SJCRH30 (cell line): ENCODE data around the gene WDR43. TPM values are rescaled to one million over a fixed set of nuclear protein-coding genes. Genes with fewer than 3 reads are reported as not detected.
A peak's percentile ranks its signal among the peaks of the same experiment; 100 is the strongest.

Experiments
- DNase-seq, 2 experiments: peaks; one replicate each; pipeline ENCODE4 v3.0.0-alpha.2; 2015 to 2020
- H3K27ac ChIP-seq: fragments of 250-450 bp; sonication (Bioruptor Pico); 2 replicates; pipeline ENCODE4 v1.5.1; 2020; ENCODE audit warnings: mild to moderate bottlenecking, moderate library complexity
- H3K27me3 ChIP-seq: fragments of 250-450 bp; sonication (Bioruptor Pico); 2 replicates; pipeline ENCODE4 v1.5.1; 2020; ENCODE audit warnings: mild to moderate bottlenecking, moderate library complexity
- H3K36me3 ChIP-seq: fragments of 250-450 bp; sonication (Bioruptor Pico); 2 replicates; pipeline ENCODE4 v1.5.1; 2020; ENCODE audit warnings: mild to moderate bottlenecking, moderate library complexity
- H3K4me1 ChIP-seq: fragments of 250-450 bp; sonication (Bioruptor Pico); 2 replicates; pipeline ENCODE4 v1.5.1; 2020; ENCODE audit warnings: mild to moderate bottlenecking, moderate library complexity
- H3K4me3 ChIP-seq: fragments of 250-450 bp; sonication (Bioruptor Pico); 2 replicates; pipeline ENCODE4 v1.5.1; 2020; ENCODE audit warnings: mild to moderate bottlenecking, moderate library complexity
- H3K9me3 ChIP-seq: fragments of 250-450 bp; sonication (Bioruptor Pico); replicated peaks from 2 replicates; pipeline ENCODE4 v1.5.1; 2020; ENCODE audit warnings: mild to moderate bottlenecking, moderate library complexity
- total RNA-seq: library from RNA; depleted of rRNA; stranded (reverse); fragments of >200 nt; shearing (Covaris generic); gene quantifications from 2 replicates; pipeline ENCODE4 v1.2.3, GENCODE V29; 2014

Gene WDR43
- total RNA-seq, 1 experiment from 2014 or later = 155 TPM

GRCh38 chr2:28941008-28941407, 46.5 kb downstream of the WDR43 start:
- no peak for DNase-seq
- peaks cover 90% of the 10 kb centered on the region for H3K36me3 ChIP-seq
- no peaks in the 10 kb centered on the region for H3K27me3 ChIP-seq

GRCh38 chr2:28944535-28945248, 50.2 kb downstream of the WDR43 start:
- H3K27me3 ChIP-seq = no peaks in the 10 kb centered on the region
- no peak overlapping the region for H3K4me3 ChIP-seq
- no peak for DNase-seq
- H3K36me3 ChIP-seq = peaks cover 93% of the 10 kb centered on the region
- peaks cover 6% of the 10 kb centered on the region for H3K9me3 ChIP-seq
- no peaks in the 10 kb centered on the region for H3K4me1 ChIP-seq
- H3K27ac ChIP-seq = no peak overlapping the region

More at GRCh38 chr2:28941008-28941407, 46.5 kb downstream of the WDR43 start:
- Histone ChIP-seq H3K4me1 (no peaks in the 10 kb centered on the region), H3K9me3 (no peaks in the 10 kb centered on the region), H3K27ac (no peak overlapping the region), H3K4me3 (no peak overlapping the region)

GRCh38 chr2:28948160-28948559, 53.7 kb downstream of the WDR43 start:
- no peaks in the 10 kb centered on the region for H3K27me3 ChIP-seq
- no peaks in the 10 kb centered on the region for H3K4me1 ChIP-seq
- no peak for DNase-seq
- no peak overlapping the region for H3K27ac ChIP-seq
- no peak overlapping the region for H3K4me3 ChIP-seq
- peaks cover 65% of the 10 kb centered on the region for H3K36me3 ChIP-seq
- peaks cover 6% of the 10 kb centered on the region for H3K9me3 ChIP-seq

- Histone ChIP-seq H3K9me3 (peaks cover 6% of the 10 kb centered on the region), H3K4me1 (no peaks in the 10 kb centered on the region), H3K27ac (no peak overlapping the region), H3K36me3 (peaks cover 54% of the 10 kb centered on the region), H3K27me3 (no peaks in the 10 kb centered on the region), H3K4me3 (no peak overlapping the region)
- no peak for DNase-seq
Observed at GRCh38 chr2:28949190-28949589, 54.7 kb downstream of the WDR43 start.

DNA sequence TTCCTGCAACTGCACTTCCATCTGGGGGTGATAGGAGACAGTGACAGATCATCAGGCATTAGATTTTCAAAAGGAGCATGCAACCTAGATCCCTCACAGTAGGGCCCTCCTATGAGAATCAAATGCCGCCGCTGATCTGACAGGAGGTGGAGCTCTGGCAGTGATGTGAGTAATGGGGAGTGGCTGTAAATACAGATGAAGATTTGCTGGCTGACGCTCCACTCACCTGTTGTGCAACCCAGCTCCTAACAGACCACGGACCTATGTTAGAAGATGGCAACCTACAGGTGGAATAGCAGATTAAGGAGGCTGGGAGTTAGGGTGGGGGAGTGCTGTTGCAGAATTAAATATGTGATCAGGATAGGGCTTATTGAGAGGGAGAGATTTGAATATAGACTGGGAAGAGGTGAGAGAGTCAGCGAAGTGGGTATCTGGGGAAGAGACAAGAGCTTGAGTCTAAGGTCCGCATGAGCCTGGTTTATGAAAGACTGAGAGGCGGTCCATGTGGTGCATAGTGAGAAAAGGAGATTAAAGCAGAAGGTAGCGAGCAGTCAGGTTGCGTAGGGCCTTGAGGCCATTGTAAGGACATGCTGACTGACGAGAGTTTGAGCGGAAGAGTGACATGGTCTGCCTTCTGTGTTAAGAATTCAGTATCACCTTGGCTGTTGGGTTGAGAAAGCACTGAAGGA, 55.3 kb downstream of the WDR43 start:
- Histone ChIP-seq H3K27ac (no peak overlapping the region), H3K36me3 (peaks cover 49% of the 10 kb centered on the region), H3K27me3 (no peaks in the 10 kb centered on the region), H3K4me1 (no peaks in the 10 kb centered on the region), H3K9me3 (peaks cover 6% of the 10 kb centered on the region), H3K4me3 (no peak overlapping the region)
- DNase-seq = no peak

DNA sequence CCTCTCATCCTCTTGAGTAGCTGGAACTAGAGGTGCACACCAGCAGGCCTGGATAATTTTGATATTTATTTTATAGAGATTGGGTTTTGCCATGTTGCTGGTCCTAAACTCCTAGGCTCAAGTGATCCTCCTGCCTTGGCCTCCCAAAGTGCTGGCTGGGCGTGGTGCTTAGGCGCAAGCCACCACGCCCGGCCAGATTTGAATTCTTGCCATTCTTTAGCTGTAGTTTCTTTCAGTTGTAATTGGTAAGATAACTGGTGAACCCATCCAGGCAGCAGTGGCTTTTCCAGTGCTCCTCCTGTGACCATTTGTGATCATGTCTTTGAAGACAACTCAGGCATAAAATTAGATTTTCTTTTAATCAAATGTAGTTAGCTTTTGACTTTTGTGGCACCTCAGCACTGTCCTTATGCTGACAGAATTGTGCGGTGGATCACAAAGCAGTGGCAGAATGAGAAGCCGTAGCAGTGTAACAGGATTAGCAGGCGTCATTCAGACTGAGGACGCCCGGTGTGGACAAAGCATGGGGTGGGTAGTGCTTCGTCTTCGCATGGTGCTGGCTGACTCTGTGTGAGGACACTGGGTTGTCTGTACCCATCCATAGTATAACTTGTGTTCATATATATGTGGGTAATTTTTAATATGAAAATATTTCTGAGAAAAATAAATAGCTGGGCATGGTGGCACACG, 56.6 kb downstream of the WDR43 start:
- H3K27ac ChIP-seq = no peak overlapping the region
- no peak overlapping the region for H3K4me3 ChIP-seq
- peaks cover 35% of the 10 kb centered on the region for H3K36me3 ChIP-seq
- DNase-seq = no peak
- H3K27me3 ChIP-seq = no peaks in the 10 kb centered on the region
- H3K4me1 ChIP-seq = no peaks in the 10 kb centered on the region
- peaks cover 6% of the 10 kb centered on the region for H3K9me3 ChIP-seq

DNA sequence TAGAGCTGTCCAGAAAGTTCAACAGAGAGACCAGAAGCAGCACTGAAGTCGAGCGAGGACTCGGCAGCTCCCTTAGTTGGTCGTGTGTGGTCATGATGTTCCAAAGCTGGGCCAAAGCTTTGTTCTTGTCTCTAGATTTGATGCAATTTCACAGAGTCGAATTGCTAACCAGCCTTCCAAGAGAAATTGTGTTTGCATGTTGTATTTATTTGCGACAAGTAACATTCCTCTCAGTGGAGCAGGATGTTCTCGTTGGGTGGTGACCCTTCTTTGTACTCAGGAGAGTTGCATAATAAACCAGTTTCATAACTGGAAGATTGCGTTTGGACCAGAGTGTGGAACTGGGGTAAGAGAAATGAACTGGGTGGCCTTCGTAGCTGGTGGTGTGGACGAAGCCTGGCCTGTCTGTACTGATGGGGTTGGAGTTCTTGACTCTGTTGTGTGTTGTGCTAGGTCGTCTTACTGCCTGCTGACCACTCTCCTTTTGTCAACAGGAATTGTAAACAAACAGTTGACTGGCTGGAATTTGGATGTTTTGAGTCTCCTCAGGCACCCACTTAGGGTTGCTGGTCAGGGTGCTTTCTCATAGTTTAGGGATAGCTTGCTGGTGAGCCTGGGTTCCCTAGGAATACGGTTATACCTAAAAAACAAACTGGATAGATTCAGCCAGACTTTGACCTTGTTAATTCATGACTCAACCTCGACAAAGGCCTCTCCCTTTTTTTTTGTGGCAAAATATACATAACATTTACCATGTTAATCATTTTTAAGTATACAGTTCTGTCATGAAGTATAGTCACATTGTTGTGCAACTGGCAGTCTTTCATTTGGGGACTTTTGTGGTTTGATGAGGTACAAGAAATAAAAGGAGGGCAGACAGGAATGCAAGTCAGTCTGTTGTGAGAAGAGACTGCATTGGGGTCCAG, 57.7 kb downstream of the WDR43 start:
- DNase-seq = no peak

GRCh38 chr2:28952836-28953211, 58.4 kb downstream of the WDR43 start:
- peaks cover 6% of the 10 kb centered on the region for H3K9me3 ChIP-seq
- no peak overlapping the region for H3K4me3 ChIP-seq
- peaks cover 18% of the 10 kb centered on the region for H3K36me3 ChIP-seq
- H3K4me1 ChIP-seq = no peaks in the 10 kb centered on the region
- no peak overlapping the region for H3K27ac ChIP-seq
- DNase-seq = peak in 1 of 2 experiments; percentile 31
- H3K27me3 ChIP-seq = no peaks in the 10 kb centered on the region

More for the DNA sequence above, 57.7 kb downstream of the WDR43 start:
- Histone ChIP-seq H3K27ac (no peak overlapping the region), H3K4me3 (no peak overlapping the region), H3K4me1 (no peaks in the 10 kb centered on the region), H3K36me3 (peaks cover 24% of the 10 kb centered on the region), H3K27me3 (no peaks in the 10 kb centered on the region), H3K9me3 (peaks cover 6% of the 10 kb centered on the region)

- Histone ChIP-seq H3K4me3 (no peak overlapping the region), H3K4me1 (no peaks in the 10 kb centered on the region)
- no peak for DNase-seq
Observed at GRCh38 chr2:28955467-28955866, 61.0 kb downstream of the WDR43 start.

DNA sequence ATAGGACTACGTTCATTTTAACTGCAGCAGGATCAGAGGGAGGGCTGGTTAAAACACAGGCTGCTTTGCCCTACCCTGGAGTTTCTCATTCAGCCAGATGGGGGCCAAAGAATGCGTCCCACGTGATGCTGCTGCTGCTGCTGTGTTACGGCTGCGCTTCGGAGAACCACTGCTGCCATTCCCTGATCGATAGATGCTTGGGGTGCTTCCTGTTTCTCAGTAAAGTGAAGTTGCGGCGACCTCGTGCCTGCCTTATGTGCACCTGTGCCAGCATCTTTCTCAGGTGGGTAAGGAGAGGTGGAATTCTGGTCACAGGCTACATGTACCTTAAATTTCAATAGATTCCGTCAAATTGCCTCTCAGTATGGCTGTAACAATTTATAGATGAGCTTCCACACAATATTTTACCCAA, 62.0 kb downstream of the WDR43 start:
- Histone ChIP-seq H3K4me3 (no peak overlapping the region), H3K27me3 (no peaks in the 10 kb centered on the region)
- DNase-seq = no peak

More at GRCh38 chr2:28955467-28955866, 61.0 kb downstream of the WDR43 start:
- Histone ChIP-seq H3K27me3 (no peaks in the 10 kb centered on the region), H3K9me3 (no peaks in the 10 kb centered on the region), H3K36me3 (no peaks in the 10 kb centered on the region), H3K27ac (no peak overlapping the region)

GRCh38 chr2:28956890-28957289, 62.4 kb downstream of the WDR43 start:
- Histone ChIP-seq H3K9me3 (no peaks in the 10 kb centered on the region), H3K4me3 (no peak overlapping the region), H3K4me1 (no peaks in the 10 kb centered on the region), H3K36me3 (no peaks in the 10 kb centered on the region), H3K27me3 (no peaks in the 10 kb centered on the region), H3K27ac (no peak overlapping the region)
- DNase-seq = peak; percentile 43

More for the DNA sequence above, 62.0 kb downstream of the WDR43 start:
- H3K4me1 ChIP-seq = no peaks in the 10 kb centered on the region
- no peak overlapping the region for H3K27ac ChIP-seq
- H3K9me3 ChIP-seq = no peaks in the 10 kb centered on the region
- H3K36me3 ChIP-seq = no peaks in the 10 kb centered on the region

DNA sequence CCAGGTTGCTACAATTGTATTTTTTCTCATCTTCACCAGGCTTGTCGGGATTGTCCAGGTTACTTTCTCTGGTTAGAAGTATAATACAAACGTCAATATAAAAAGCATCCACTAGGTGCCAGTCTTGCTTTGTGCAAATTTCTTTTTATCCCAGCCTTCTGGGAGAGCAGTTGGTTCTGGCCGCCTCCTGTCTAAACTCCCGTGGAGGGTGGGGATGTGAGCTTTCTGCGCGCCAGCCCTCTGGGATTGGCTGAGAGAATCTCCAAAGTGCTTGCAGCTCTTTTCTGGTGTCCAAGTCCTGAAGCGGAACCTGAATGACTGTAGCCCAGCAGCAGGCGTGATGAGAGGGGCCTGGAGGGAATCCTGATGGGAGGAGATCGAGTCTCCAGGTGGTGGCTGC, 64.2 kb downstream of the WDR43 start:
- Histone ChIP-seq H3K4me1 (no peaks in the 10 kb centered on the region), H3K27ac (no peak overlapping the region), H3K36me3 (no peaks in the 10 kb centered on the region), H3K27me3 (no peaks in the 10 kb centered on the region), H3K9me3 (no peaks in the 10 kb centered on the region), H3K4me3 (no peak overlapping the region)
- DNase-seq = peak; percentile 89 to 95

- Histone ChIP-seq H3K9me3 (no peaks in the 10 kb centered on the region), H3K4me3 (no peak overlapping the region), H3K27me3 (no peaks in the 10 kb centered on the region), H3K36me3 (no peaks in the 10 kb centered on the region), H3K27ac (no peak overlapping the region), H3K4me1 (no peaks in the 10 kb centered on the region)
- no peak for DNase-seq
Observed at GRCh38 chr2:28960401-28960800, 65.9 kb downstream of the WDR43 start.

GRCh38 chr2:28962505-28962904, 68.0 kb downstream of the WDR43 start:
- Histone ChIP-seq H3K36me3 (no peaks in the 10 kb centered on the region), H3K4me1 (no peaks in the 10 kb centered on the region)

More at GRCh38 chr2:28962505-28962904, 68.0 kb downstream of the WDR43 start:
- no peak overlapping the region for H3K27ac ChIP-seq
- H3K9me3 ChIP-seq = no peaks in the 10 kb centered on the region
- no peaks in the 10 kb centered on the region for H3K27me3 ChIP-seq
- DNase-seq = no peak
- no peak overlapping the region for H3K4me3 ChIP-seq
